HCT116 (cell line): Measurements from ENCODE around the gene PLSCR5. TPM values are rescaled to one million over a fixed set of nuclear protein-coding genes. Genes with fewer than 3 reads are reported as not detected.

ENCODE experiments used
- ATAC-seq: fragments of 200-7000 bp; cut with Tn5 transposase; 2 replicates; pipeline ENCODE4 v1.9.1; 2020; ENCODE audit warnings: mild to moderate bottlenecking, moderate library complexity
- BruUV-seq: library from RNA; stranded (reverse); fragments of 400-500 nt; replicated peaks from 2 replicates; lab custom pipeline; 2021; lab: Mats Ljungman, UMichigan
- CTCF ChIA-PET: fragments of 300-600 bp; sonication (Branson Sonifier 250); formaldehyde crosslinking; loops from one replicate; lab custom pipeline; 2021; ENCODE audit warnings: antibody characterized with exemption; lab: Charles Lee
- POLR2A ChIA-PET: fragments of 300-600, 350-600 bp; sonication (Branson Sonifier 250); formaldehyde crosslinking; loops from one replicate; lab custom pipeline; 2021; ENCODE audit warnings: antibody characterized with exemption; lab: Charles Lee
- RAD21 ChIA-PET, 2 experiments: fragments of 300-600 bp; sonication (Branson Sonifier 250); formaldehyde crosslinking; loops; one replicate each; lab custom pipeline; 2023; ENCODE audit warnings: low total read pairs in 2 of 2; ENCODE audit not compliant: uncharacterized antibody in 2 of 2, unreplicated experiment in 2 of 2, low non-redundant PET in 1 of 2; lab: Charles Lee
- DNase-seq: peaks from one replicate; pipeline ENCODE4 v3.0.0-alpha.2; 2010; ENCODE audit warnings: low read depth, low spot score
- H2AFZ ChIP-seq: fragments of 200-600 bp; shearing (Covaris generic), sonication (generic); 2 replicates; pipeline ENCODE4 v1.6.1; 2017; ENCODE audit warnings: low read depth, mixed run types, mixed read lengths, antibody characterized with exemption, low read length; ENCODE audit not compliant: poor library complexity, severe bottlenecking
- H3K27ac ChIP-seq: 2 replicates; pipeline ENCODE4 v1.5.1; 2012; ENCODE audit warnings: low read depth, low read length
- H3K27me3 ChIP-seq: fragments of 200-600 bp; sonication (generic); 2 replicates; pipeline ENCODE4 v1.6.1; 2016; ENCODE audit warnings: mixed run types, low read length, mixed read lengths; ENCODE audit not compliant: insufficient read depth
- H3K36me3 ChIP-seq, 2 experiments: fragments of 200-500 bp in 1 of 2; fragments of 200-600 bp in 1 of 2; sonication (Bioruptor generic) in 1 of 2; sonication (generic) in 1 of 2; 2 replicates each; pipeline versions ENCODE4 v1.5.1 to v1.6.1; 2014 to 2016; ENCODE audit warnings: low read length in 2 of 2, inconsistent platforms in 1 of 2, mixed read lengths in 1 of 2, mixed run types in 1 of 2; ENCODE audit not compliant: insufficient read depth in 2 of 2, control insufficient read depth in 1 of 2
- H3K4me1 ChIP-seq, 2 experiments: fragments of 200-600 bp in 1 of 2; sonication (generic) in 1 of 2; 2 replicates each; pipeline versions ENCODE4 v1.5.1 to v1.6.1; 2012 to 2017; ENCODE audit warnings: low read length in 2 of 2, inconsistent platforms in 1 of 2, mild to moderate bottlenecking in 1 of 2, mixed read lengths in 1 of 2, mixed run types in 1 of 2, moderate library complexity in 1 of 2; ENCODE audit not compliant: insufficient read depth in 2 of 2, control insufficient read depth in 1 of 2
- H3K4me2 ChIP-seq: fragments of 200-600 bp; sonication (generic); 2 replicates; pipeline ENCODE4 v1.6.1; 2017; ENCODE audit warnings: mixed run types, low read length, mixed read lengths
- H3K4me3 ChIP-seq, 2 experiments: fragments of 200-600 bp in 1 of 2; sonication (generic) in 1 of 2; replicated peaks in 1 of 2; 2 replicates each; pipeline ENCODE4 v1.5.1; 2011 to 2016; ENCODE audit warnings: low read length in 2 of 2, control low read depth in 1 of 2, low read depth in 1 of 2, mild to moderate bottlenecking in 1 of 2, mixed read lengths in 1 of 2, mixed run types in 1 of 2
- H3K79me2 ChIP-seq: fragments of 200-600 bp; sonication (generic); 2 replicates; pipeline ENCODE4 v1.6.1; 2017; ENCODE audit warnings: mild to moderate bottlenecking, mixed run types, low read length, moderate library complexity, mixed read lengths; ENCODE audit not compliant: insufficient read depth
- H3K9ac ChIP-seq: fragments of 200-600 bp; sonication (generic); 2 replicates; pipeline ENCODE4 v1.6.1; 2016; ENCODE audit warnings: low read length, mixed read lengths
- H3K9me2 ChIP-seq: fragments of 200-600 bp; sonication (generic), shearing (Covaris generic); 2 replicates; pipeline ENCODE4 v1.6.1; 2017; ENCODE audit warnings: mixed run types, mild to moderate bottlenecking, moderate library complexity; ENCODE audit not compliant: insufficient read depth
- H3K9me3 ChIP-seq, 2 experiments: fragments of 200-500 bp in 1 of 2; fragments of 200-600 bp in 1 of 2; sonication (Bioruptor generic) in 1 of 2; sonication (generic) in 1 of 2; 2 replicates each; pipeline ENCODE4 v1.6.1; 2014 to 2017; ENCODE audit warnings: low read length in 2 of 2, mixed read lengths in 2 of 2, inconsistent platforms in 1 of 2, low read depth in 1 of 2, mild to moderate bottlenecking in 1 of 2, mixed run types in 1 of 2, moderate library complexity in 1 of 2; ENCODE audit not compliant: control insufficient read depth in 1 of 2, insufficient read depth in 1 of 2
- H4K20me1 ChIP-seq: fragments of 200-600 bp; sonication (generic), shearing (Covaris generic); 2 replicates; pipeline ENCODE4 v1.6.1; 2017; ENCODE audit warnings: mixed run types, mild to moderate bottlenecking, moderate library complexity; ENCODE audit not compliant: insufficient read depth
- CBX3 ChIP-seq: IDR thresholded peaks from 2 replicates; pipeline ENCODE4 v1.6.1; 2012; ENCODE audit warnings: low read depth
- CEBPB ChIP-seq: IDR thresholded peaks from 2 replicates; pipeline ENCODE4 v1.6.1; 2012; ENCODE audit warnings: low read depth
- ELF1 ChIP-seq: IDR thresholded peaks from 2 replicates; pipeline ENCODE4 v1.6.1; 2012; ENCODE audit warnings: low read depth, borderline replicate concordance
- EZH2 ChIP-seq: fragments of 200-600 bp; sonication (generic); IDR thresholded peaks from 2 replicates; pipeline ENCODE4 v1.6.1; 2017; ENCODE audit warnings: antibody characterized with exemption, mixed run types
- EZH2phosphoT487 ChIP-seq: fragments of 200-600 bp; IDR thresholded peaks from 2 replicates; pipeline ENCODE4 v1.6.1; 2018; ENCODE audit warnings: antibody characterized with exemption, borderline replicate concordance
- JUND ChIP-seq: IDR thresholded peaks from 2 replicates; pipeline ENCODE4 v1.6.1; 2012
- POLR2A ChIP-seq: IDR thresholded peaks from 2 replicates; pipeline ENCODE4 v1.7.0; 2011; ENCODE audit warnings: borderline replicate concordance; ENCODE audit not compliant: insufficient read depth, insufficient read length; ENCODE audit errors: extremely low read depth
- POLR2AphosphoS5 ChIP-seq: IDR thresholded peaks from 2 replicates; pipeline ENCODE4 v1.6.1; 2011; ENCODE audit warnings: mild to moderate bottlenecking, low read depth, low read length, moderate library complexity
- RAD21 ChIP-seq: IDR thresholded peaks from 2 replicates; pipeline ENCODE4 v1.6.1; 2012; ENCODE audit warnings: low read depth, mild to moderate bottlenecking
- SIN3A ChIP-seq: IDR thresholded peaks from 2 replicates; pipeline ENCODE4 v1.6.1; 2012; ENCODE audit warnings: low read depth
- SP1 ChIP-seq: IDR thresholded peaks from 2 replicates; pipeline ENCODE4 v1.6.1; 2012; ENCODE audit warnings: low read depth
- SRF ChIP-seq: IDR thresholded peaks from 2 replicates; pipeline ENCODE4 v1.6.1; 2012; ENCODE audit warnings: low read depth
- TCF7L2 ChIP-seq: IDR thresholded peaks from 2 replicates; pipeline ENCODE4 v1.7.0; 2011; ENCODE audit warnings: borderline replicate concordance, inconsistent platforms; ENCODE audit not compliant: insufficient read depth, insufficient read length; ENCODE audit errors: extremely low read depth
- YY1 ChIP-seq: IDR thresholded peaks from 2 replicates; pipeline ENCODE4 v1.6.1; 2011; ENCODE audit warnings: low read length, low read depth, moderate library complexity, mild to moderate bottlenecking; ENCODE audit not compliant: insufficient replicate concordance; ENCODE audit errors: extremely low read depth
- ZNF274 ChIP-seq: fragments of 200-500 bp; sonication (Bioruptor generic); IDR thresholded peaks from 2 replicates; pipeline ENCODE4 v1.6.1; 2014; ENCODE audit warnings: mild to moderate bottlenecking, low read depth, low read length, inconsistent platforms
- intact Hi-C: fragments of 100-400 bp; cut with micrococcal nuclease; formaldehyde crosslinking; loops from 2 replicates; pipeline ENCODE4 v1.10.0; 2022
- total RNA-seq: library from RNA; stranded (reverse); gene quantifications from one replicate; pipeline ENCODE4 v1.2.1, GENCODE V29; 2021; ENCODE audit not compliant: unreplicated experiment
- TF ChIP-seq, protein P1 (sequence below): IDR thresholded peaks from 2 replicates; pipeline ENCODE4 v1.6.1; 2012
- TF ChIP-seq, protein P2 (sequence below): IDR thresholded peaks from 2 replicates; pipeline ENCODE4 v1.6.1; 2011; ENCODE audit warnings: mild to moderate bottlenecking, low read length, moderate library complexity; ENCODE audit not compliant: insufficient replicate concordance; ENCODE audit errors: extremely low read depth
- TF ChIP-seq, protein P3 (sequence below): IDR thresholded peaks from 2 replicates; pipeline ENCODE4 v1.6.1; 2012; ENCODE audit warnings: low read depth
- TF ChIP-seq, protein P4 (sequence below), 3 experiments: fragments of 200-600 bp in 1 of 3; sonication (generic) in 1 of 3; IDR thresholded peaks in 2 of 3; conservative IDR thresholded peaks in 1 of 3; 2 replicates each; pipeline ENCODE4 v1.5.1; 2012 to 2017; ENCODE audit warnings: low read depth in 2 of 3, low read length in 2 of 3, antibody characterized with exemption in 1 of 3, borderline replicate concordance in 1 of 3, control low read depth in 1 of 3, mild to moderate bottlenecking in 1 of 3, mixed read lengths in 1 of 3, mixed run types in 1 of 3, moderate library complexity in 1 of 3; ENCODE audit not compliant: insufficient read depth in 1 of 3
- TF ChIP-seq, protein P5 (sequence below): IDR thresholded peaks from 2 replicates; pipeline ENCODE4 v1.6.1; 2012

Gene PLSCR5
- total RNA-seq, 1 experiment from 2014 or later, result not detected

DNA sequence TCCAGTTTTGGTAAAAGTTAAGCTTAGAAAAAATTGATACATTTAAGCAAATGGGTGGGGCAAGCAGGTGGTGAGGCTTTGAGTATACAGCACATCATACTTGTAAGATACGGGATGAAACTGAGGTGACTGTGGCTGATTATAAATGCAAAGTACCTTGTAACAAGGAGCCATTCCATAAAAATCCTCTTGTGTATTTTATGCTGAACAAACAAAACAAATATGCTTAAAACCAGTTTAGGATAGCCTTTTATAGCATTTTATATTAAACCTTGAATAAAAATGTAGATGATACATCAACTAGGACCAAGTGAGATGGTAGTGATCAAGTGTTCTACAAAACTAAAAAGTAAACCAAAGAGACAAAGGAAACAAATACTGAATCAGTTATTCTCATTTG lies 64.2 kb downstream of the PLSCR5 start:
- H3K27ac ChIP-seq, result no peak overlapping the region
- BruUV-seq, result no TSS peak
- H3K4me2 ChIP-seq, result no peak overlapping the region
- TF ChIP-seq, protein P1, sequence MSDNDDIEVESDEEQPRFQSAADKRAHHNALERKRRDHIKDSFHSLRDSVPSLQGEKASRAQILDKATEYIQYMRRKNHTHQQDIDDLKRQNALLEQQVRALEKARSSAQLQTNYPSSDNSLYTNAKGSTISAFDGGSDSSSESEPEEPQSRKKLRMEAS, result no peak
- TF ChIP-seq YY1 (no peak), SP1 (no peak), ZNF274 (no peak), EZH2phosphoT487 (no peak), TCF7L2 (no peak), ELF1 (no peak), CEBPB (no peak), POLR2AphosphoS5 (no peak), CBX3 (no peak), POLR2A (no peak), SIN3A (no peak), RAD21 (no peak), JUND (no peak), SRF (no peak), EZH2 (no peak)
- TF ChIP-seq, protein P2, sequence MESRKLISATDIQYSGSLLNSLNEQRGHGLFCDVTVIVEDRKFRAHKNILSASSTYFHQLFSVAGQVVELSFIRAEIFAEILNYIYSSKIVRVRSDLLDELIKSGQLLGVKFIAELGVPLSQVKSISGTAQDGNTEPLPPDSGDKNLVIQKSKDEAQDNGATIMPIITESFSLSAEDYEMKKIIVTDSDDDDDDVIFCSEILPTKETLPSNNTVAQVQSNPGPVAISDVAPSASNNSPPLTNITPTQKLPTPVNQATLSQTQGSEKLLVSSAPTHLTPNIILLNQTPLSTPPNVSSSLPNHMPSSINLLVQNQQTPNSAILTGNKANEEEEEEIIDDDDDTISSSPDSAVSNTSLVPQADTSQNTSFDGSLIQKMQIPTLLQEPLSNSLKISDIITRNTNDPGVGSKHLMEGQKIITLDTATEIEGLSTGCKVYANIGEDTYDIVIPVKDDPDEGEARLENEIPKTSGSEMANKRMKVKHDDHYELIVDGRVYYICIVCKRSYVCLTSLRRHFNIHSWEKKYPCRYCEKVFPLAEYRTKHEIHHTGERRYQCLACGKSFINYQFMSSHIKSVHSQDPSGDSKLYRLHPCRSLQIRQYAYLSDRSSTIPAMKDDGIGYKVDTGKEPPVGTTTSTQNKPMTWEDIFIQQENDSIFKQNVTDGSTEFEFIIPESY, result no peak
- TF ChIP-seq, protein P3, sequence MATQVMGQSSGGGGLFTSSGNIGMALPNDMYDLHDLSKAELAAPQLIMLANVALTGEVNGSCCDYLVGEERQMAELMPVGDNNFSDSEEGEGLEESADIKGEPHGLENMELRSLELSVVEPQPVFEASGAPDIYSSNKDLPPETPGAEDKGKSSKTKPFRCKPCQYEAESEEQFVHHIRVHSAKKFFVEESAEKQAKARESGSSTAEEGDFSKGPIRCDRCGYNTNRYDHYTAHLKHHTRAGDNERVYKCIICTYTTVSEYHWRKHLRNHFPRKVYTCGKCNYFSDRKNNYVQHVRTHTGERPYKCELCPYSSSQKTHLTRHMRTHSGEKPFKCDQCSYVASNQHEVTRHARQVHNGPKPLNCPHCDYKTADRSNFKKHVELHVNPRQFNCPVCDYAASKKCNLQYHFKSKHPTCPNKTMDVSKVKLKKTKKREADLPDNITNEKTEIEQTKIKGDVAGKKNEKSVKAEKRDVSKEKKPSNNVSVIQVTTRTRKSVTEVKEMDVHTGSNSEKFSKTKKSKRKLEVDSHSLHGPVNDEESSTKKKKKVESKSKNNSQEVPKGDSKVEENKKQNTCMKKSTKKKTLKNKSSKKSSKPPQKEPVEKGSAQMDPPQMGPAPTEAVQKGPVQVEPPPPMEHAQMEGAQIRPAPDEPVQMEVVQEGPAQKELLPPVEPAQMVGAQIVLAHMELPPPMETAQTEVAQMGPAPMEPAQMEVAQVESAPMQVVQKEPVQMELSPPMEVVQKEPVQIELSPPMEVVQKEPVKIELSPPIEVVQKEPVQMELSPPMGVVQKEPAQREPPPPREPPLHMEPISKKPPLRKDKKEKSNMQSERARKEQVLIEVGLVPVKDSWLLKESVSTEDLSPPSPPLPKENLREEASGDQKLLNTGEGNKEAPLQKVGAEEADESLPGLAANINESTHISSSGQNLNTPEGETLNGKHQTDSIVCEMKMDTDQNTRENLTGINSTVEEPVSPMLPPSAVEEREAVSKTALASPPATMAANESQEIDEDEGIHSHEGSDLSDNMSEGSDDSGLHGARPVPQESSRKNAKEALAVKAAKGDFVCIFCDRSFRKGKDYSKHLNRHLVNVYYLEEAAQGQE, result no peak
- TF ChIP-seq, protein P4, sequence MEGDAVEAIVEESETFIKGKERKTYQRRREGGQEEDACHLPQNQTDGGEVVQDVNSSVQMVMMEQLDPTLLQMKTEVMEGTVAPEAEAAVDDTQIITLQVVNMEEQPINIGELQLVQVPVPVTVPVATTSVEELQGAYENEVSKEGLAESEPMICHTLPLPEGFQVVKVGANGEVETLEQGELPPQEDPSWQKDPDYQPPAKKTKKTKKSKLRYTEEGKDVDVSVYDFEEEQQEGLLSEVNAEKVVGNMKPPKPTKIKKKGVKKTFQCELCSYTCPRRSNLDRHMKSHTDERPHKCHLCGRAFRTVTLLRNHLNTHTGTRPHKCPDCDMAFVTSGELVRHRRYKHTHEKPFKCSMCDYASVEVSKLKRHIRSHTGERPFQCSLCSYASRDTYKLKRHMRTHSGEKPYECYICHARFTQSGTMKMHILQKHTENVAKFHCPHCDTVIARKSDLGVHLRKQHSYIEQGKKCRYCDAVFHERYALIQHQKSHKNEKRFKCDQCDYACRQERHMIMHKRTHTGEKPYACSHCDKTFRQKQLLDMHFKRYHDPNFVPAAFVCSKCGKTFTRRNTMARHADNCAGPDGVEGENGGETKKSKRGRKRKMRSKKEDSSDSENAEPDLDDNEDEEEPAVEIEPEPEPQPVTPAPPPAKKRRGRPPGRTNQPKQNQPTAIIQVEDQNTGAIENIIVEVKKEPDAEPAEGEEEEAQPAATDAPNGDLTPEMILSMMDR (IDR thresholded peaks at IDR 0.05 in 2 of 3, conservative IDR thresholded peaks at IDR 0.05 in 1 of 3; ENCODE audit: borderline replicate concordance in 1 of 3, insufficient read depth in 1 of 3, low read depth in 2 of 3, low read length in 2 of 3), result no peak
- TF ChIP-seq, protein P5, sequence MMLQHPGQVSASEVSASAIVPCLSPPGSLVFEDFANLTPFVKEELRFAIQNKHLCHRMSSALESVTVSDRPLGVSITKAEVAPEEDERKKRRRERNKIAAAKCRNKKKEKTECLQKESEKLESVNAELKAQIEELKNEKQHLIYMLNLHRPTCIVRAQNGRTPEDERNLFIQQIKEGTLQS, result no peak
- H3K4me1 ChIP-seq, result peaks cover 0 to 17% of the 10 kb centered on the region in 2 experiments; a peak in 2 of 4 replicates
- no peak overlapping the region for H3K9ac ChIP-seq
- ATAC-seq (no peak), DNase-seq (no peak)
- no peaks in the 10 kb centered on the region for H3K9me2 ChIP-seq
- ChIA-PET CTCF (no interaction called here), POLR2A (interaction anchor here (1.2 kb wide), 1 partner anchor 8 kb away, joined by 4 read pairs; no protein-coding TSS in a partner anchor), RAD21 (no interaction called here)
- H3K36me3 ChIP-seq, result no peaks in the 10 kb centered on the region
- no peaks in the 10 kb centered on the region for H4K20me1 ChIP-seq
- H3K79me2 ChIP-seq, result peaks cover 78% of the 10 kb centered on the region
- intact Hi-C loops, result loop anchor here (5.0 kb wide), 1 partner anchor 34 kb away; no protein-coding TSS in a partner anchor
- H3K27me3 ChIP-seq, result no peaks in the 10 kb centered on the region
- no peaks in the 10 kb centered on the region for H3K9me3 ChIP-seq
- no peak overlapping the region for H3K4me3 ChIP-seq
- no peak overlapping the region for H2AFZ ChIP-seq
